HL-60 (cell line): ENCODE data around the gene SSC5D.

ENCODE experiments used
- DNase-seq, 2 experiments: peaks; one replicate each; pipeline ENCODE4 v3.0.0-alpha.2; 2010 to 2020; ENCODE audit warnings: low read depth in 1 of 2, low spot score in 1 of 2
- H3K27ac ChIP-seq: fragments of 250-450 bp; sonication (Bioruptor Pico); replicated peaks from 2 replicates; pipeline ENCODE4 v1.5.1; 2020; ENCODE audit warnings: mild to moderate bottlenecking, moderate library complexity
- H3K27me3 ChIP-seq: fragments of 250-450 bp; sonication (Bioruptor Pico); 2 replicates; pipeline ENCODE4 v1.5.1; 2021; ENCODE audit warnings: mild to moderate bottlenecking, moderate library complexity; ENCODE audit not compliant: insufficient read depth, poor library complexity, severe bottlenecking
- H3K4me3 ChIP-seq: replicated peaks from 2 replicates; pipeline ENCODE4 v1.5.1; 2011; ENCODE audit warnings: mild to moderate bottlenecking, control low read depth, low read length; ENCODE audit not compliant: insufficient read depth
- CTCF ChIP-seq: IDR thresholded peaks from one replicate; pipeline ENCODE4 v1.5.1; 2011; ENCODE audit warnings: low read length, control low read depth, inconsistent platforms; ENCODE audit not compliant: insufficient read depth
- GABPA ChIP-seq: IDR thresholded peaks from 2 replicates; pipeline ENCODE4 v1.6.1; 2012; ENCODE audit warnings: low read depth
- POLR2AphosphoS5 ChIP-seq: IDR thresholded peaks from 2 replicates; pipeline ENCODE4 v1.6.1; 2012; ENCODE audit warnings: low read depth
- REST ChIP-seq: IDR thresholded peaks from 2 replicates; pipeline ENCODE4 v1.6.1; 2012; ENCODE audit warnings: low read depth; ENCODE audit not compliant: insufficient replicate concordance
- SPI1 ChIP-seq: IDR thresholded peaks from 2 replicates; pipeline ENCODE4 v1.6.1; 2012; ENCODE audit warnings: low read depth, mild to moderate bottlenecking, borderline replicate concordance

The SSC5D gene

GRCh38 chr19:55552206-55552605, 64.0 kb downstream of the SSC5D start:
- H3K4me3 ChIP-seq: no peak overlapping the region
- TF ChIP-seq SPI1: no peak
- no peak for TF ChIP-seq GABPA
- TF ChIP-seq POLR2AphosphoS5: no peak
- no peak for TF ChIP-seq CTCF
- no peak for TF ChIP-seq REST
- no peak overlapping the region for H3K27ac ChIP-seq
- DNase-seq: no peak
- H3K27me3 ChIP-seq: peaks cover 9% of the 10 kb centered on the region

- Histone ChIP-seq H3K27me3 (peaks cover 5% of the 10 kb centered on the region), H3K4me3 (no peak overlapping the region), H3K27ac (no peak overlapping the region)
- TF ChIP-seq GABPA (no peak), POLR2AphosphoS5 (no peak), CTCF (no peak), REST (no peak), SPI1 (no peak)
- no peak for DNase-seq
These were observed 64.4 kb downstream of the SSC5D start for GRCh38 chr19:55552620-55553019.

GRCh38 chr19:55553217-55554182, 65.3 kb downstream of the SSC5D start:
- Histone ChIP-seq H3K27ac (no peak overlapping the region), H3K27me3 (peaks cover 3% of the 10 kb centered on the region), H3K4me3 (no peak overlapping the region)
- TF ChIP-seq SPI1: no peak
- TF ChIP-seq CTCF: no peak
- no peak for TF ChIP-seq GABPA
- TF ChIP-seq REST: no peak
- TF ChIP-seq POLR2AphosphoS5: no peak
- DNase-seq: no peak
